HepG2 (cell line): Measurements from ENCODE around the gene GALNT17. TPM values are rescaled to one million over a fixed set of nuclear protein-coding genes. Genes with fewer than 3 reads are reported as not detected.

Experiments used
- EEA1 ChIP-seq: sonication (generic); formaldehyde crosslinking; IDR thresholded peaks from 2 replicates; pipeline ENCODE4 v1.5.1; 2020; ENCODE audit warnings: mild to moderate bottlenecking, missing genetic modification reagents, borderline replicate concordance
- GABPB1 ChIP-seq: IDR thresholded peaks from 2 replicates; pipeline ENCODE4 v1.6.1; 2016; ENCODE audit warnings: mild to moderate bottlenecking, missing genetic modification reagents, moderate library complexity, missing compliant biosample characterization
- HNRNPLL ChIP-seq: fragments of 200-400 bp; formaldehyde crosslinking; IDR thresholded peaks from 2 replicates; pipeline ENCODE4 v1.6.1; 2017; ENCODE audit warnings: mild to moderate bottlenecking, low read depth, low read length; ENCODE audit not compliant: poor library complexity, severe bottlenecking
- IRX3 ChIP-seq: sonication (generic); formaldehyde crosslinking; IDR thresholded peaks from 2 replicates; pipeline ENCODE4 v1.8.1; 2023; ENCODE audit warnings: mild to moderate bottlenecking, low read depth, missing genetic modification reagents, borderline replicate concordance
- MAFF ChIP-seq: IDR thresholded peaks from 2 replicates; pipeline ENCODE4 v1.6.1; 2011; ENCODE audit warnings: low read depth, low read length, improper control_type of control experiment
- MIXL1 ChIP-seq: IDR thresholded peaks from 2 replicates; pipeline ENCODE4 v1.6.1; 2016
- NFYB ChIP-seq: sonication (generic); formaldehyde crosslinking; IDR thresholded peaks from 2 replicates; pipeline ENCODE4 v1.4.0; 2020; ENCODE audit warnings: missing genetic modification reagents
- PATZ1 ChIP-seq: sonication (generic); formaldehyde crosslinking; IDR thresholded peaks from 2 replicates; pipeline ENCODE4 v1.4.0; 2020; ENCODE audit warnings: missing genetic modification reagents
- RFXAP ChIP-seq: sonication (generic); formaldehyde crosslinking; IDR thresholded peaks from 2 replicates; pipeline ENCODE4 v1.4.0; 2020; ENCODE audit warnings: missing genetic modification reagents, borderline replicate concordance
- SNAI1 ChIP-seq: sonication (generic); formaldehyde crosslinking; IDR thresholded peaks from 2 replicates; pipeline ENCODE4 v1.5.0; 2020; ENCODE audit warnings: mild to moderate bottlenecking, missing genetic modification reagents, borderline replicate concordance
- STAG1 ChIP-seq: sonication (generic); formaldehyde crosslinking; IDR thresholded peaks from 2 replicates; pipeline ENCODE4 v1.4.0; 2020; ENCODE audit warnings: missing genetic modification reagents
- TFDP1 ChIP-seq: IDR thresholded peaks from 2 replicates; pipeline ENCODE4 v1.6.1; 2016; ENCODE audit warnings: missing compliant biosample characterization, missing genetic modification reagents, borderline replicate concordance
- ZFP36 ChIP-seq: fragments of 150-350 bp; IDR thresholded peaks from 2 replicates; pipeline ENCODE4 v1.6.1; 2018; ENCODE audit warnings: borderline replicate concordance, low read length, low read depth; ENCODE audit not compliant: partially characterized antibody
- polyA plus RNA-seq, 8 experiments: library from polyadenylated mRNA; depleted of rRNA in 3 of 8; stranded (reverse) in 7 of 8; unstranded in 1 of 8; fragments of >200 nt; fragmentation: Illumina TruSeq in 4 of 8; extraction: Trizol in 4 of 8; gene quantifications; 2 replicates each; pipeline versions ENCODE4 v1.2.1 to v1.2.3, GENCODE V29; 2011 to 2016; ENCODE audit warnings: low read depth in 4 of 8, missing spikeins in 1 of 8, mixed read lengths in 1 of 8; ENCODE audit not compliant: insufficient read depth in 1 of 8
- total RNA-seq, 5 experiments: library from RNA; depleted of rRNA; stranded (reverse); fragments of >200 nt; fragmentation: Illumina TruSeq; extraction: Trizol; gene quantifications; 2 replicates each; pipeline ENCODE4 v1.2.3, GENCODE V29; 2016; ENCODE audit warnings: low read depth in 1 of 5
- TF ChIP-seq, protein P1 (sequence below), 2 experiments: sonication (generic) in 1 of 2; formaldehyde crosslinking in 1 of 2; IDR thresholded peaks; 2 replicates each; pipeline versions ENCODE4 v1.4.0 to v1.6.1; 2018 to 2020; ENCODE audit warnings: missing genetic modification reagents in 2 of 2, borderline replicate concordance in 1 of 2, low read depth in 1 of 2, mild to moderate bottlenecking in 1 of 2, missing biosample characterization in 1 of 2
- TF ChIP-seq, protein P2 (sequence below): sonication (generic); formaldehyde crosslinking; IDR thresholded peaks from 2 replicates; pipeline ENCODE4 v1.4.0; 2020; ENCODE audit warnings: mild to moderate bottlenecking, missing genetic modification reagents
- TF ChIP-seq, protein P3 (sequence below): sonication (generic); formaldehyde crosslinking; IDR thresholded peaks from 2 replicates; pipeline ENCODE4 v1.5.0; 2020; ENCODE audit warnings: missing genetic modification reagents

GALNT17 gene
- total and polyA plus RNA-seq, 2 of the 13 experiments (the other 11 are each of a cell fraction or from before 2014, with no cell fraction given) = not detected

DNA sequence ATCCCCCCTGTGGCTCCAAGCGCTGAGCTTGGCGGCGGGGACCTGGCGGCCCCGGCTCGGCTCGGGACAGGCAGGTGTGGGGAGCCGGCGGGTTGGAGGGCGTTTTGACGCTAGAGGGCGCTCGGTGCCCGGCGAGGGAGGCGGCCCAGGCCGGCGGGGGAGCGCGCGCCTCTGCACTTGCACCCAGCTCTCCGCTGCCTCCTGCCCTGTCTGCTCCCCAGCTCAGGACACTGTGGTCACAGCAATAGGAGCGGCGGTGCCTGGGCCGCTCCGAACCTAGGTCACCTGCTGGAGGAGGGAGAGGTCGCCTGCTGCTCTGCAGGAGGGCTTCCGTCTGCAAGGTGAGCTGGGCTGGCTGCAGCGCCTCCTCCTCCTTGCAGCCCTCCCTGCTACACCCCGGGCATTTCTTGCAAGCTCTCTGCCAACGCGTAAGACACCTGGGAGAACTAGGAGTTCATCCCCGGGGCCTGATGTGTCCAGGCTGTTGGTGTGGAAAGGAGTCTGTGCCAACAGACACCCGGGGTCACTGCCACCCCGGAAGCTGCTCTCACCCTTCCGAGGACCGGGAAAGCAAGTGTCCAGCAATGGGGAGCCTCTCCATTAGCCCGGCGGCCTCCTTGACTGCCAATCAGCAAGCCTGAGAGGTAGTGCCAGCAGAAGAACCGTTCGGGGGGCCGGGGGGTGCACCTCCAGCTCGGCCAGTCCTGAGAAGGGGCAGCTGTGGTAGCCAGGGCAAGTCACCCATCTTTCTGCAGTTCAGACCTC lies 620.4 kb downstream of the GALNT17 start (continued):
- peak; percentile 15; the same call in 1 of the 2 replicates for TF ChIP-seq TFDP1
- TF ChIP-seq EEA1 (CRISPR knock-in tag) = peak; percentile 36; the same call in 1 of the 2 replicates
- TF ChIP-seq IRX3 (CRISPR knock-in tag) = no peak
- TF ChIP-seq, protein P1, sequence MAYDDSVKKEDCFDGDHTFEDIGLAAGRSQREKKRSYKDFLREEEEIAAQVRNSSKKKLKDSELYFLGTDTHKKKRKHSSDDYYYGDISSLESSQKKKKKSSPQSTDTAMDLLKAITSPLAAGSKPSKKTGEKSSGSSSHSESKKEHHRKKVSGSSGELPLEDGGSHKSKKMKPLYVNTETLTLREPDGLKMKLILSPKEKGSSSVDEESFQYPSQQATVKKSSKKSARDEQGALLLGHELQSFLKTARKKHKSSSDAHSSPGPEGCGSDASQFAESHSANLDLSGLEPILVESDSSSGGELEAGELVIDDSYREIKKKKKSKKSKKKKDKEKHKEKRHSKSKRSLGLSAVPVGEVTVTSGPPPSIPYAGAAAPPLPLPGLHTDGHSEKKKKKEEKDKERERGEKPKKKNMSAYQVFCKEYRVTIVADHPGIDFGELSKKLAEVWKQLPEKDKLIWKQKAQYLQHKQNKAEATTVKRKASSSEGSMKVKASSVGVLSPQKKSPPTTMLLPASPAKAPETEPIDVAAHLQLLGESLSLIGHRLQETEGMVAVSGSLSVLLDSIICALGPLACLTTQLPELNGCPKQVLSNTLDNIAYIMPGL (CRISPR knock-in tag; IDR thresholded peaks at IDR 0.05; ENCODE audit: borderline replicate concordance in 1 of 2, low read depth in 1 of 2) = peak; percentile 42 to 72; a peak in 2 of 4 replicates
- TF ChIP-seq, protein P2, sequence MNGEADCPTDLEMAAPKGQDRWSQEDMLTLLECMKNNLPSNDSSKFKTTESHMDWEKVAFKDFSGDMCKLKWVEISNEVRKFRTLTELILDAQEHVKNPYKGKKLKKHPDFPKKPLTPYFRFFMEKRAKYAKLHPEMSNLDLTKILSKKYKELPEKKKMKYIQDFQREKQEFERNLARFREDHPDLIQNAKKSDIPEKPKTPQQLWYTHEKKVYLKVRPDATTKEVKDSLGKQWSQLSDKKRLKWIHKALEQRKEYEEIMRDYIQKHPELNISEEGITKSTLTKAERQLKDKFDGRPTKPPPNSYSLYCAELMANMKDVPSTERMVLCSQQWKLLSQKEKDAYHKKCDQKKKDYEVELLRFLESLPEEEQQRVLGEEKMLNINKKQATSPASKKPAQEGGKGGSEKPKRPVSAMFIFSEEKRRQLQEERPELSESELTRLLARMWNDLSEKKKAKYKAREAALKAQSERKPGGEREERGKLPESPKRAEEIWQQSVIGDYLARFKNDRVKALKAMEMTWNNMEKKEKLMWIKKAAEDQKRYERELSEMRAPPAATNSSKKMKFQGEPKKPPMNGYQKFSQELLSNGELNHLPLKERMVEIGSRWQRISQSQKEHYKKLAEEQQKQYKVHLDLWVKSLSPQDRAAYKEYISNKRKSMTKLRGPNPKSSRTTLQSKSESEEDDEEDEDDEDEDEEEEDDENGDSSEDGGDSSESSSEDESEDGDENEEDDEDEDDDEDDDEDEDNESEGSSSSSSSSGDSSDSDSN (CRISPR knock-in tag) = peak; percentile 53; the same call in 1 of the 2 replicates
- TF ChIP-seq ZFP36 = peak; percentile 65
- TF ChIP-seq NFYB (CRISPR knock-in tag) = no peak
- peak; percentile 54 for TF ChIP-seq PATZ1 (CRISPR knock-in tag)
- TF ChIP-seq HNRNPLL = peak; percentile 32
- TF ChIP-seq MAFF = no peak
- TF ChIP-seq, protein P3, sequence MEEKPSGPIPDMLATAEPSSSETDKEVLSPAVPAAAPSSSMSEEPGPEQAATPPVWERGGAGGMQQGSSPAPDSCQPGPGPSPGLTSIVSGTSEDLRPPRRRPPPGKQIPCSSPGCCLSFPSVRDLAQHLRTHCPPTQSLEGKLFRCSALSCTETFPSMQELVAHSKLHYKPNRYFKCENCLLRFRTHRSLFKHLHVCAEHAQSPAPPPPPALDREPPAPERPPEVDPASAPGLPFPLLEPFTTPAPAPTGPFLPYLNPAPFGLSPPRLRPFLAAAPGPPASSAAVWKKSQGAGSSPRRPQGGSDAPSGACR = 0 out of 2 replicates have a peak, but pooled peaks have one; percentile 46
- TF ChIP-seq STAG1 (CRISPR knock-in tag) = peak; percentile 86
- no peak for TF ChIP-seq RFXAP (CRISPR knock-in tag)
- no peak for TF ChIP-seq SNAI1 (CRISPR knock-in tag)
- TF ChIP-seq MIXL1 (CRISPR knock-in tag) = no peak
- TF ChIP-seq GABPB1 (CRISPR knock-in tag) = peak; percentile 67; the same call in 1 of the 2 replicates
